Body of pancreas (tissue), 4 donors: ENCODE results near the gene MYMX.

Experiments used
- CTCF ChIP-seq, 7 experiments: fragments of 450-650 bp in 4 of 7; fragments of 200-600 bp in 3 of 7; sonication (generic) in 3 of 7; IDR thresholded peaks; one replicate each; pipeline ENCODE4 v1.5.1; 2016 to 2019; ENCODE audit warnings: antibody characterized with exemption in 7 of 7
- POLR2A ChIP-seq, 3 donors: fragments of 450-650 bp; IDR thresholded peaks; one replicate each; pipeline ENCODE4 v1.6.1; 2016; ENCODE audit warnings: antibody characterized with exemption in 3 of 3, mild to moderate bottlenecking in 2 of 3

GRCh38 chr6:44256775-44257024 lies 40.0 kb downstream of the MYMX start:
- no peak for TF ChIP-seq CTCF (IDR thresholded peaks at IDR 0.05)
- TF ChIP-seq POLR2A (IDR thresholded peaks at IDR 0.05): no peak
